ENCODE results near the gene VHLL.

VHLL gene

DNA sequence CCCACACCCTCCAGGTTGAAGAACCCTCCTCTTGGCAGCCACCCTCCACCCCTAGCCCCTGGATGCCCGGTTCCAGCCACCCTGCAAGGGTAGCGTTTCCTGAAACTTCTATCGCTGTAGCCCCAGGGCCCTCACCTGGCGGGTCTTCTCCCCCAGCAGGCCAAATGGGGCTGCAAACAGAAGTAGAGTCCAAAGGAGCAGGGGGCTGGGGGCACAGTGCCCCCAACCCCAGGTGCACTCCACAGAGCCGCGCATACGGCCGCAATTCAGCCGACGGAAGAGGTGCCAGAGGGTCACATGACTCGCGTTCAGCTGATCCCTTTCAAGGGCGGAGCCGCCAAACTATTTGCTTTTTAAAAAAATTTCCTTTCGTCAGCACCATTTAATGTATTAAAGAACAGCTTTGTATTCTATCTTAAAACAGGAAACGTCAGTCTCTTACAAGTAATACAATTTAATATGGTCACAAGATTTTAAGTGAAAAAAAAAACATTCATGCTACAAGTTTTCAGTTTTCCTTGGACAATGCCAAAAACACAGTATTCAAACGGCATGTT is 3.6 kb downstream of the VHLL start, which contains the start of gene GLMP:
GLMP (minus strand) TSS at position 289 of the 557 bp plus-strand sequence; CDS start at position 255, 34 bp downstream.
- TF ChIP-seq, protein P1, sequence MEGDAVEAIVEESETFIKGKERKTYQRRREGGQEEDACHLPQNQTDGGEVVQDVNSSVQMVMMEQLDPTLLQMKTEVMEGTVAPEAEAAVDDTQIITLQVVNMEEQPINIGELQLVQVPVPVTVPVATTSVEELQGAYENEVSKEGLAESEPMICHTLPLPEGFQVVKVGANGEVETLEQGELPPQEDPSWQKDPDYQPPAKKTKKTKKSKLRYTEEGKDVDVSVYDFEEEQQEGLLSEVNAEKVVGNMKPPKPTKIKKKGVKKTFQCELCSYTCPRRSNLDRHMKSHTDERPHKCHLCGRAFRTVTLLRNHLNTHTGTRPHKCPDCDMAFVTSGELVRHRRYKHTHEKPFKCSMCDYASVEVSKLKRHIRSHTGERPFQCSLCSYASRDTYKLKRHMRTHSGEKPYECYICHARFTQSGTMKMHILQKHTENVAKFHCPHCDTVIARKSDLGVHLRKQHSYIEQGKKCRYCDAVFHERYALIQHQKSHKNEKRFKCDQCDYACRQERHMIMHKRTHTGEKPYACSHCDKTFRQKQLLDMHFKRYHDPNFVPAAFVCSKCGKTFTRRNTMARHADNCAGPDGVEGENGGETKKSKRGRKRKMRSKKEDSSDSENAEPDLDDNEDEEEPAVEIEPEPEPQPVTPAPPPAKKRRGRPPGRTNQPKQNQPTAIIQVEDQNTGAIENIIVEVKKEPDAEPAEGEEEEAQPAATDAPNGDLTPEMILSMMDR (IDR thresholded peaks at IDR 0.05; ENCODE audit: insufficient read depth, low read length, missing control alignments): no peak
- POLR2A ChIA-PET: interaction anchor here (1.1 kb wide), 1 partner anchor 12 kb away, joined by 7 read pairs; the partner anchor contains the start of genes SMG5 and TMEM79
- H3K4me3 ChIP-seq (ENCODE audit: low read depth, low read length): peak within 1 kb of the TSS; percentile 75
- DNase-seq (ENCODE audit: low read depth, low spot score): no peak
- CTCF ChIA-PET: interaction anchor here (1.3 kb wide), 1 partner anchor 13 kb away, joined by 6 read pairs; the partner anchor contains the start of gene SMG5

DNA sequence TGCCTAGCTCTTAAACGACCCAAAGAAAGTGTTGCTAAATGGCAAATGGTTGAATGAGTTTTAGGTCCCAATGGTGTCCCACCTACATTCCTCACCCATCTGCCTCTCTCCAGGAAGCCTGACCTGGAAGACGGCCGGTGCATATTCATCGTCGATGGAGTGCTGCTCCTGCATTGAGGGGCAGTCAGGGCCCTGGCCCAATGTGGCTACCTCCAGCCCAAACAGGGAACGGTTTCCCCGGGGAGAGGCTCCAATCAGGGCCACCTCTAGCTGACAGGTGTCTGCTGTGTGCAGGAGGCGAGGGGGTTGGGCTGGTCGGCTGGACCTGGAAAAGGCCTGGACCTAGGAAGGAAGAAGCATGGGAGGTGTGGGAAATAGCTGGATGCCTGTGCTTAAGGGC is 5.2 kb downstream of the VHLL start:
- no peak overlapping the region for H3K4me3 ChIP-seq (ENCODE audit: low read depth, low read length)
- no peak for DNase-seq (ENCODE audit: low read depth, low spot score)
- CTCF ChIA-PET: interaction anchor here (1.7 kb wide), 1 partner anchor 13 kb away, joined by 5 read pairs; no protein-coding TSS in a partner anchor
- TF ChIP-seq, protein P1 (IDR thresholded peaks at IDR 0.05; ENCODE audit: insufficient read depth, low read length, missing control alignments): no peak
- POLR2A ChIA-PET: interaction anchor here (0.6 kb wide), 1 partner anchor 221 kb away, joined by 3 read pairs; no protein-coding TSS in a partner anchor

DNA sequence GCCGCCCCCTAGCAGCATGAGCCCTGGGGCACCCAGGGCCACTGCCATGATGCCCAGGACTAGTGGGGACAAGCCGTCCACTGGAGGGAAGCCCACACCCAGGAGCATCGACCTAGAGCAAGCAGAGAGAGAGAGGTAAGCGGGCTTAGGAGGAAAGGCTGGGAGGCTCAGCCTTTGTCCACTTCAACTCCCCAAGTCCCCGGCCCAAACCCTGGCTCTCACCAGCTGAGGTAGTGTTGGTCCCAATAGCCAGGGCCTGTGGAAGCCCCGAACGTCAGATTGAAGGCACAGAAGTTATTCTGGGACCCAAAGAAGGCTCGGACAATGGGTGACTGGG is 6.0 kb downstream of the VHLL start:
- TF ChIP-seq, protein P1 (IDR thresholded peaks at IDR 0.05; ENCODE audit: insufficient read depth, low read length, missing control alignments): no peak
- no peak for DNase-seq (ENCODE audit: low read depth, low spot score)
- ChIA-PET CTCF (interaction anchor here (1.7 kb wide), 1 partner anchor 13 kb away, joined by 5 read pairs; no protein-coding TSS in a partner anchor), POLR2A (no interaction called here)
- no peak overlapping the region for H3K4me3 ChIP-seq (ENCODE audit: low read depth, low read length)

DNA sequence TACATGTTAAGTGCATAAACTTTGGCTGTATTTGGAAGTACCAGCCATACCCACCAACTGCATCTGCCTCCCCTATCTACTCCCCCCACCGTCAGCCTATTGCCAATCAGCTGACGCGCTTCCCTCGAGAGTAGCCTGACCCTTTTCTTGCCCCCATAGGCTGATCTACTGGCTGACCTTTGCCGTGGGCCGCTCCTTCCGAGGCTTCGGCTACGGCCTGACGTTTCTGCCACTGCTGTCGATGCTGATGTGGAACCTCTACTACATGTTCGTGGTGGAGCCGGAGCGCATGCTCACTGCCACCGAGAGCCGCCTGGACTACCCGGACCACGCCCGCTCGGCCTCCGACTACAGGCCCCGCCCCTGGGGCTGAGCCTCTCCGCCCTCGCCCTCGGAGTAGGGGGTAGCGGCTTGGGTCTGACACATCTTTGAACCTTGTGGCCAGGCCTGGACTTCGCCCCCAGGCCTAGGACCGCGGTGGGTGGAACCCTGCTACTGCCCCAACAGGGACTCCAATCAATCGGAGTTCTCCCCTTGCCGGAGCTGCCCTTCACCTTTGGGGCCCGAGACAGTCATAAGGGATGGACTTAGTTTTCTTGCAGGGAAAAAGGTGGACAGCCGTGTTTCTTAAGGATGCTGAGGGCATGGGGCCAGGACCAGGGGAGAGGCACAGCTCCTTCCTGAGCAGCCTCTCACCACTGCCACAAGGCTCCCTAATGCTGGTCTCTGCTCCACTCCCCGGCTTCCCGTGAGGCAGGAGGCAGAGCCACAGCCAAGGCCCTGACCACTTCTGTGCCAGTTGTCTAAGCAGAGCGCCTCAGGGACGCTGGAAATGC is 7.7 kb downstream of the VHLL start:
- no peak for DNase-seq (ENCODE audit: low read depth, low spot score)
- peak overlapping the region; percentile 70 for H3K4me3 ChIP-seq (ENCODE audit: low read depth, low read length)
- CTCF ChIA-PET: no interaction called here
- POLR2A ChIA-PET: interaction anchor here (1.8 kb wide), 1 partner anchor 8 kb away, joined by 8 read pairs; the partner anchor contains the start of gene SMG5
- TF ChIP-seq, protein P1 (IDR thresholded peaks at IDR 0.05; ENCODE audit: insufficient read depth, low read length, missing control alignments): no peak

DNA sequence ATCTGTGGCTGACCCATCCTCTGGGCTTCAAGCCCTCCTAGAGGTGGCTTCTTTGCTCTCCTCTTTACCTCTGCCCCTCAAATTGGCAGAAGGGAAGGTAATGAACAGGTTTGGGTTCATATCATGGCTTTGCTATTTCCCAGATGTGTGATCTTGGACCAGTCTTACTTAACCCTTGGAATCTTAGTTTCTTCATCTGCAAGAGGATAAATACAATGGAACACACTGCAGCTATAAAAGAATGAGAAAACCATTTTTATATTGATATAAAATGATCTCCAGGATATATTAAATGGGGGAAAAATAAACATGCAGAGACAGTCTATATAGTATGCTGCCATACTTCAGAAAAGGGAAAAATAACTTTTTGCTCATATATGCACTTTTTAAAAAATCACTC is 9.2 kb downstream of the VHLL start:
- ChIA-PET CTCF (interaction anchor here (0.9 kb wide), 1 partner anchor 70 kb away, joined by 4 read pairs; no protein-coding TSS in a partner anchor), POLR2A (interaction anchor here (0.6 to 1.1 kb wide), 2 partner anchors 9 to 14 kb away, joined by 3 read pairs; no protein-coding TSS in a partner anchor)
- no peak overlapping the region for H3K4me3 ChIP-seq (ENCODE audit: low read depth, low read length)
- no peak for DNase-seq (ENCODE audit: low read depth, low spot score)
- TF ChIP-seq, protein P1 (IDR thresholded peaks at IDR 0.05; ENCODE audit: insufficient read depth, low read length, missing control alignments): no peak

DNA sequence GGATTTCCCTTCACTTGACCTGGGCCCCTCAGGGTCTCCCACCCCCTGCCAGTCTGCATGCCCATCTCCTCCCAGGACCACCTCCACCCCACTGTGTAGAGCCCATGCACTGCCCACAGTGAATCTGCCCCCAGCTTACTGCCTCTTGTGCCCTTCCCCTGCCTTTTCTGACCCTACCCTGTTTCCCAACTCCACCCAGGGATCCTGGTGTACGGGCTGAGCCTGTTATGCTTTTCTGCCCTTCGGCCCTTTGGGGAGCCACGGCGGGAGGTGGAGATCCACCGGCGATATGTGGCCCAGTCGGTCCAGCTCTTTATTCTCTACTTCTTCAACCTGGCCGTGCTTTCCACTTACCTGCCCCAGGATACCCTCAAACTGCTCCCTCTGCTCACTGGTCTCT is 13.0 kb downstream of the VHLL start:
- no peak for DNase-seq (ENCODE audit: low read depth, low spot score)
- TF ChIP-seq, protein P1 (IDR thresholded peaks at IDR 0.05; ENCODE audit: insufficient read depth, low read length, missing control alignments): no peak
- POLR2A ChIA-PET: interaction anchor here (0.6 to 1.2 kb wide), 2 partner anchors 11 to 69 kb away, joined by 4 to 6 read pairs; no protein-coding TSS in a partner anchor
- H3K4me3 ChIP-seq (ENCODE audit: low read depth, low read length): no peak overlapping the region
- CTCF ChIA-PET: interaction anchor here (1.2 to 1.6 kb wide), 3 partner anchors 33 to 61 kb away, joined by 3 to 4 read pairs (median 3); no protein-coding TSS in a partner anchor

Measured in AG04449 (cell line).